ENCODE results near the gene CADM1.

DNA sequence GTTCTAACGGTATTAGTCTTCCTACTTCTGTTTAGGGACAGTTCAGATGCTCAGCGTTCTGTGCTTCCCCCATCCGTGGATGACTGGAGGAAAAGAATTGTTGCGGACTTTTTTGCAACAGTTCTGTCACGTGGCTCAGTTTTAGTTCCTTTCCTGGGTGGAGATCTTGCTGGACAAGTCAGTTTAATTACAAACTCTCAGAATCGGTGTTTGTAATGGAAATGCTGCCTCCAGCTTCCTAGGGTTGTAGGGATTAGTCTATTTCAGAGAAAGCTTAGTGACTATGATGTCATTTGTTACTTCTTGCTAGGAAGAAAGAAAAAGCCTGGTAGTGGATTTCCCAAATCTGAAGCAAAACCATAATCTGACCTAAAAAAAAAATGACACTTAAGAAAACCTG, 320.4 kb downstream of the CADM1 start:
- TF ChIP-seq, protein P1, sequence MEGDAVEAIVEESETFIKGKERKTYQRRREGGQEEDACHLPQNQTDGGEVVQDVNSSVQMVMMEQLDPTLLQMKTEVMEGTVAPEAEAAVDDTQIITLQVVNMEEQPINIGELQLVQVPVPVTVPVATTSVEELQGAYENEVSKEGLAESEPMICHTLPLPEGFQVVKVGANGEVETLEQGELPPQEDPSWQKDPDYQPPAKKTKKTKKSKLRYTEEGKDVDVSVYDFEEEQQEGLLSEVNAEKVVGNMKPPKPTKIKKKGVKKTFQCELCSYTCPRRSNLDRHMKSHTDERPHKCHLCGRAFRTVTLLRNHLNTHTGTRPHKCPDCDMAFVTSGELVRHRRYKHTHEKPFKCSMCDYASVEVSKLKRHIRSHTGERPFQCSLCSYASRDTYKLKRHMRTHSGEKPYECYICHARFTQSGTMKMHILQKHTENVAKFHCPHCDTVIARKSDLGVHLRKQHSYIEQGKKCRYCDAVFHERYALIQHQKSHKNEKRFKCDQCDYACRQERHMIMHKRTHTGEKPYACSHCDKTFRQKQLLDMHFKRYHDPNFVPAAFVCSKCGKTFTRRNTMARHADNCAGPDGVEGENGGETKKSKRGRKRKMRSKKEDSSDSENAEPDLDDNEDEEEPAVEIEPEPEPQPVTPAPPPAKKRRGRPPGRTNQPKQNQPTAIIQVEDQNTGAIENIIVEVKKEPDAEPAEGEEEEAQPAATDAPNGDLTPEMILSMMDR (optimal IDR thresholded peaks at IDR 0.05 in 1 of 3, IDR thresholded peaks at IDR 0.05 in 1 of 3, conservative IDR thresholded peaks at IDR 0.05 in 1 of 3; ENCODE audit: extremely low read depth in 1 of 3, insufficient read depth in 2 of 3, low read length in 3 of 3) = no peak
- no peak for TF ChIP-seq EZH2 (IDR thresholded peaks at IDR 0.05; ENCODE audit: low read length)

Measured in keratinocyte (primary cell).